PFSK-1 (cell line): ENCODE measurements around the gene PXN.

Source experiments
- FOXP2 ChIP-seq: optimal IDR thresholded peaks from 2 replicates; pipeline ENCODE3; 2011; ENCODE audit warnings: borderline replicate concordance, control low read depth, inconsistent platforms; ENCODE audit not compliant: insufficient read depth; ENCODE audit errors: extremely low read length, extremely low read depth
- POLR2AphosphoS5 ChIP-seq: IDR thresholded peaks from 2 replicates; pipeline ENCODE4 v1.6.1; 2012; ENCODE audit warnings: low read depth, mild to moderate bottlenecking, control low read depth, low read length, moderate library complexity
- SIN3A ChIP-seq: IDR thresholded peaks from 2 replicates; pipeline ENCODE4 v1.6.1; 2012; ENCODE audit warnings: mild to moderate bottlenecking, low read length, moderate library complexity, borderline replicate concordance; ENCODE audit not compliant: insufficient read depth
- TAF1 ChIP-seq: IDR thresholded peaks from 2 replicates; pipeline ENCODE4 v1.6.1; 2012; ENCODE audit warnings: low read length, control low read depth, borderline replicate concordance; ENCODE audit not compliant: insufficient read depth
- TF ChIP-seq, protein P1 (sequence below), 2 experiments: IDR thresholded peaks; 2 replicates each; pipeline versions ENCODE4 v1.6.1 to v1.8.0; 2011 to 2012; ENCODE audit warnings: low read depth in 2 of 2, low read length in 2 of 2, control low read depth in 1 of 2, inconsistent platforms in 1 of 2, mild to moderate bottlenecking in 1 of 2, moderate library complexity in 1 of 2; ENCODE audit not compliant: insufficient read depth in 1 of 2

DNA sequence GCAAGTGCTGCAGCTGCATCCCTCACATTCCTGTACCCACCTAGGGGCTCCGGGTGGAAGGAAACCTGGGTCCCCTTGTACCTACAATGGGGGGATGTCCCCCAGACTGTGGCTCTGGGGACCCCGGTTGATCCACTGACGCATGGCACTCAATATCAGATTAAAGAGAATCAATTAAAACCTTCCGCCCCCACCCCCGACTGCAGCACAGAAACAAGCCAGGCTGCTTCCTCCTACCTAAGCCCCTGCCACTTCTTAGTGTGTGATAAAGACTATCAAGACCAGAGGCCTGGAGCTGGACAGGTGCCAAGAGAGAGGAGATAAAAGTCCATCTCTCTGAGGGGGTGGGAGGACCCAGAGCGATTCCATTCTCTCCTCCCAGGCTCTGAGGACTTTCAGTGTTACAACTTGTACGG is 36.5 kb downstream of the PXN start:
- TF ChIP-seq TAF1 (no peak), POLR2AphosphoS5 (no peak), SIN3A (no peak), FOXP2 (no peak)
- TF ChIP-seq, protein P1, sequence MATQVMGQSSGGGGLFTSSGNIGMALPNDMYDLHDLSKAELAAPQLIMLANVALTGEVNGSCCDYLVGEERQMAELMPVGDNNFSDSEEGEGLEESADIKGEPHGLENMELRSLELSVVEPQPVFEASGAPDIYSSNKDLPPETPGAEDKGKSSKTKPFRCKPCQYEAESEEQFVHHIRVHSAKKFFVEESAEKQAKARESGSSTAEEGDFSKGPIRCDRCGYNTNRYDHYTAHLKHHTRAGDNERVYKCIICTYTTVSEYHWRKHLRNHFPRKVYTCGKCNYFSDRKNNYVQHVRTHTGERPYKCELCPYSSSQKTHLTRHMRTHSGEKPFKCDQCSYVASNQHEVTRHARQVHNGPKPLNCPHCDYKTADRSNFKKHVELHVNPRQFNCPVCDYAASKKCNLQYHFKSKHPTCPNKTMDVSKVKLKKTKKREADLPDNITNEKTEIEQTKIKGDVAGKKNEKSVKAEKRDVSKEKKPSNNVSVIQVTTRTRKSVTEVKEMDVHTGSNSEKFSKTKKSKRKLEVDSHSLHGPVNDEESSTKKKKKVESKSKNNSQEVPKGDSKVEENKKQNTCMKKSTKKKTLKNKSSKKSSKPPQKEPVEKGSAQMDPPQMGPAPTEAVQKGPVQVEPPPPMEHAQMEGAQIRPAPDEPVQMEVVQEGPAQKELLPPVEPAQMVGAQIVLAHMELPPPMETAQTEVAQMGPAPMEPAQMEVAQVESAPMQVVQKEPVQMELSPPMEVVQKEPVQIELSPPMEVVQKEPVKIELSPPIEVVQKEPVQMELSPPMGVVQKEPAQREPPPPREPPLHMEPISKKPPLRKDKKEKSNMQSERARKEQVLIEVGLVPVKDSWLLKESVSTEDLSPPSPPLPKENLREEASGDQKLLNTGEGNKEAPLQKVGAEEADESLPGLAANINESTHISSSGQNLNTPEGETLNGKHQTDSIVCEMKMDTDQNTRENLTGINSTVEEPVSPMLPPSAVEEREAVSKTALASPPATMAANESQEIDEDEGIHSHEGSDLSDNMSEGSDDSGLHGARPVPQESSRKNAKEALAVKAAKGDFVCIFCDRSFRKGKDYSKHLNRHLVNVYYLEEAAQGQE (IDR thresholded peaks at IDR 0.05; ENCODE audit: insufficient read depth in 1 of 2, low read depth in 2 of 2, low read length in 2 of 2) = no peak
